B cell (primary cell): Measurements from ENCODE around the gene AEBP2. TPM values are rescaled to one million over a fixed set of nuclear protein-coding genes. Genes with fewer than 3 reads are reported as not detected.

Experiments used
- ATAC-seq: fragments of 200-7000 bp; cut with Tn5 transposase; one replicate; pipeline ENCODE4 v1.10.0; 2021; ENCODE audit warnings: low read depth, mild to moderate bottlenecking, moderate number of reproducible peaks, moderate library complexity
- CTCF ChIA-PET: fragments of 350-600 bp; sonication (Branson Sonifier 250); formaldehyde crosslinking; loops from one replicate; lab custom pipeline; 2021; ENCODE audit warnings: antibody characterized with exemption, inconsistent platforms; lab: Charles Lee
- POLR2A ChIA-PET: fragments of 350-600 bp; sonication (Branson Sonifier 250); formaldehyde crosslinking; loops from one replicate; lab custom pipeline; 2021; ENCODE audit warnings: antibody characterized with exemption; lab: Charles Lee
- DNase-seq: peaks from one replicate; pipeline ENCODE4 v3.0.0; 2013
- H2AFZ ChIP-seq: 2 replicates; pipeline ENCODE4 v1.6.1; 2012; ENCODE audit warnings: mild to moderate bottlenecking, low read depth, low read length; ENCODE audit not compliant: insufficient read depth, poor library complexity, severe bottlenecking
- H3K27ac ChIP-seq, 2 donors: 1 replicate in 1 of 2; 2 replicates in 1 of 2; pipeline ENCODE4 v1.5.1; 2012 to 2013; ENCODE audit warnings: low read length in 2 of 2, mild to moderate bottlenecking in 2 of 2, moderate library complexity in 1 of 2
- H3K27me3 ChIP-seq, 4 experiments: fragments of 200-600 bp in 1 of 4; sonication (generic) in 1 of 4; replicated peaks in 1 of 4; 1 replicate in 2 of 4; 2 replicates in 2 of 4; pipeline versions ENCODE4 v1.6.1 to v1.7.0; 2013 to 2016; ENCODE audit warnings: low read length in 3 of 4, mild to moderate bottlenecking in 2 of 4, mixed read lengths in 1 of 4, moderate library complexity in 1 of 4; ENCODE audit not compliant: insufficient read depth in 4 of 4, control insufficient read depth in 3 of 4; ENCODE audit errors: control extremely low read depth in 1 of 4
- H3K36me3 ChIP-seq, 2 experiments: replicated peaks in 1 of 2; 1 replicate in 1 of 2; 2 replicates in 1 of 2; pipeline versions ENCODE4 v1.6.1 to v1.7.1; 2013; ENCODE audit warnings: low read length in 1 of 2; ENCODE audit not compliant: insufficient read depth in 2 of 2, control insufficient read depth in 1 of 2; ENCODE audit errors: control extremely low read depth in 1 of 2, extremely low read depth in 1 of 2
- H3K4me1 ChIP-seq, 2 donors: fragments of 200-600 bp in 1 of 2; sonication (generic) in 1 of 2; 1 replicate in 1 of 2; 2 replicates in 1 of 2; pipeline versions ENCODE4 v1.5.1 to v1.6.1; 2013 to 2017; ENCODE audit warnings: low read length in 2 of 2; ENCODE audit not compliant: control insufficient read depth in 2 of 2, insufficient read depth in 2 of 2
- H3K4me2 ChIP-seq: replicated peaks from 2 replicates; pipeline ENCODE3; 2012; ENCODE audit warnings: mild to moderate bottlenecking, low read depth, low read length; ENCODE audit not compliant: poor library complexity, severe bottlenecking
- H3K4me3 ChIP-seq, 5 experiments: fragments of 200-600 bp in 1 of 5; sonication (generic) in 1 of 5; 1 replicate in 3 of 5; 2 replicates in 2 of 5; pipeline versions ENCODE4 v1.5.1 to v1.7.0; 2011 to 2016; ENCODE audit warnings: low read length in 4 of 5, mild to moderate bottlenecking in 4 of 5, low read depth in 2 of 5, control low read depth in 1 of 5, moderate library complexity in 1 of 5; ENCODE audit not compliant: insufficient read depth in 1 of 5; ENCODE audit errors: control extremely low read depth in 1 of 5, extremely low read depth in 1 of 5
- H3K79me2 ChIP-seq: fragments of 200-600 bp; sonication (generic); one replicate; pipeline ENCODE4 v1.6.0; 2016; ENCODE audit warnings: low read length; ENCODE audit not compliant: control insufficient read depth, insufficient read depth
- H3K9ac ChIP-seq: fragments of 200-600 bp; sonication (generic); 2 replicates; pipeline ENCODE4 v1.6.1; 2017; ENCODE audit warnings: mild to moderate bottlenecking, low read length, moderate library complexity
- H3K9me3 ChIP-seq, 3 donors: one replicate each; pipeline versions ENCODE4 v1.6.1 to v1.7.1; 2013; ENCODE audit warnings: low read length in 2 of 3; ENCODE audit not compliant: control insufficient read depth in 2 of 3, insufficient read depth in 1 of 3; ENCODE audit errors: control extremely low read depth in 1 of 3
- H4K20me1 ChIP-seq: 2 replicates; pipeline ENCODE4 v1.6.0; 2012; ENCODE audit warnings: mild to moderate bottlenecking, low read length; ENCODE audit not compliant: insufficient read depth, control insufficient read depth, poor library complexity, severe bottlenecking
- H3K27ac Mint-ChIP-seq: one replicate; pipeline ENCODE4 v1.8.0; 2021; ENCODE audit warnings: mixed read lengths
- H3K27me3 Mint-ChIP-seq: one replicate; pipeline ENCODE4 v1.8.0; 2021; ENCODE audit warnings: mixed read lengths
- H3K4me1 Mint-ChIP-seq: one replicate; pipeline ENCODE4 v1.8.0; 2021; ENCODE audit warnings: mixed read lengths
- H3K4me3 Mint-ChIP-seq: one replicate; pipeline ENCODE4 v1.8.0; 2021; ENCODE audit warnings: mixed read lengths
- H3K9me3 Mint-ChIP-seq: one replicate; pipeline ENCODE4 v1.8.0; 2022; ENCODE audit warnings: mixed read lengths; ENCODE audit not compliant: insufficient read depth
- CTCF ChIP-seq: fragments of 200-600 bp; IDR thresholded peaks from one replicate; pipeline ENCODE4 v1.8.0; 2022; ENCODE audit warnings: antibody characterized with exemption, mild to moderate bottlenecking
- EZH2 ChIP-seq: IDR thresholded peaks from 2 replicates; pipeline ENCODE4 v1.6.1; 2012; ENCODE audit warnings: borderline replicate concordance, low read depth, mild to moderate bottlenecking, moderate library complexity, low read length; ENCODE audit not compliant: insufficient read depth, poor library complexity, severe bottlenecking
- WGBS: methylation state at CpG from one replicate; pipeline ENCODE4 v1.1.5; 2013; ENCODE audit warnings: missing lambda C conversion rate; ENCODE audit not compliant: insufficient coverage; 5-methylcytosine and 5-hydroxymethylcytosine counted together
- intact Hi-C: fragments of 100-400 bp; cut with micrococcal nuclease; formaldehyde crosslinking; loops from one replicate; pipeline ENCODE4 v1.10.0; 2022
- polyA plus RNA-seq: library from polyadenylated mRNA; depleted of rRNA; stranded (reverse); fragments of >200 nt; gene quantifications from 2 replicates; pipeline ENCODE4 v1.2.3, GENCODE V29; 2012
- total RNA-seq, 2 donors: library from RNA; stranded (reverse); fragments of 120-200 nt in 1 of 2; gene quantifications; 1 replicate in 1 of 2; 2 replicates in 1 of 2; pipeline versions ENCODE4 v1.2.3 to v1.2.4, GENCODE V29; 2013 to 2022

Gene AEBP2
- total and polyA plus RNA-seq, 2 donors (not counting 1 experiment from before 2014, with no cell fraction given), result 12.1 to 67.8 TPM

GRCh38 chr12:19483727-19484126, 44.4 kb downstream of the AEBP2 start:
- Mint-ChIP-seq H3K9me3 (no peaks in the 10 kb centered on the region), H3K27ac (peak overlapping the region; percentile 32), H3K4me1 (peaks cover 32% of the 10 kb centered on the region), H3K4me3 (no peak overlapping the region), H3K27me3 (no peaks in the 10 kb centered on the region)
- no peak for TF ChIP-seq EZH2
- TF ChIP-seq CTCF, result no peak
- Histone ChIP-seq H2AFZ (no peak overlapping the region), H3K4me2 (no peak overlapping the region), H3K36me3 (peaks cover 5 to 22% of the 10 kb centered on the region in 2 experiments), H3K4me1 (peaks cover 10 to 16% of the 10 kb centered on the region in 2 donors), H4K20me1 (peaks cover 39% of the 10 kb centered on the region), H3K27me3 (no peaks in the 10 kb centered on the region), H3K79me2 (peaks cover 96% of the 10 kb centered on the region), H3K9ac (no peak overlapping the region), H3K9me3 (peaks cover 1 to 22% (median 11%) of the 10 kb centered on the region in 3 donors), H3K27ac (no peak overlapping the region), H3K4me3 (no peak overlapping the region)
- intact Hi-C loops, result no loop called here
- WGBS, result 96% methylated on average over 2 of the region's 4 CpGs
- ATAC-seq (no peak), DNase-seq (no peak)
- ChIA-PET POLR2A (no interaction called here), CTCF (no interaction called here)

- POLR2A ChIA-PET, result no interaction called here
- Histone ChIP-seq H2AFZ (no peak overlapping the region), H3K9me3 (peaks cover 1 to 18% (median 10%) of the 10 kb centered on the region in 3 donors), H3K4me2 (no peak overlapping the region), H3K27me3 (no peaks in the 10 kb centered on the region), H3K27ac (no peak overlapping the region), H3K9ac (no peak overlapping the region), H3K4me1 (peaks cover 10 to 16% of the 10 kb centered on the region in 2 donors), H3K4me3 (no peak overlapping the region), H4K20me1 (peaks cover 39% of the 10 kb centered on the region), H3K79me2 (peaks cover 96% of the 10 kb centered on the region), H3K36me3 (peaks cover 3 to 15% of the 10 kb centered on the region in 2 experiments)
- DNase-seq (no peak), ATAC-seq (no peak)
- no CpG with 5 or more reads among the region's 3 CpGs for WGBS
- peaks cover 38% of the 10 kb centered on the region for H3K4me1 Mint-ChIP-seq
- no peak overlapping the region for H3K27ac Mint-ChIP-seq
- intact Hi-C loops, result no loop called here
- no peaks in the 10 kb centered on the region for H3K9me3 Mint-ChIP-seq
- no peak overlapping the region for H3K4me3 Mint-ChIP-seq
- TF ChIP-seq EZH2, result no peak
- no peak for TF ChIP-seq CTCF
- H3K27me3 Mint-ChIP-seq, result no peaks in the 10 kb centered on the region
- CTCF ChIA-PET, result no interaction called here
Observed at GRCh38 chr12:19484738-19485137, 45.4 kb downstream of the AEBP2 start.
